ENCODE measurements around the gene FKBP4. TPM values are rescaled to one million over a fixed set of nuclear protein-coding genes. Genes with fewer than 3 reads are reported as not detected.

FKBP4 gene
- total RNA-seq, 1 experiment from 2014 or later: 118 TPM

DNA sequence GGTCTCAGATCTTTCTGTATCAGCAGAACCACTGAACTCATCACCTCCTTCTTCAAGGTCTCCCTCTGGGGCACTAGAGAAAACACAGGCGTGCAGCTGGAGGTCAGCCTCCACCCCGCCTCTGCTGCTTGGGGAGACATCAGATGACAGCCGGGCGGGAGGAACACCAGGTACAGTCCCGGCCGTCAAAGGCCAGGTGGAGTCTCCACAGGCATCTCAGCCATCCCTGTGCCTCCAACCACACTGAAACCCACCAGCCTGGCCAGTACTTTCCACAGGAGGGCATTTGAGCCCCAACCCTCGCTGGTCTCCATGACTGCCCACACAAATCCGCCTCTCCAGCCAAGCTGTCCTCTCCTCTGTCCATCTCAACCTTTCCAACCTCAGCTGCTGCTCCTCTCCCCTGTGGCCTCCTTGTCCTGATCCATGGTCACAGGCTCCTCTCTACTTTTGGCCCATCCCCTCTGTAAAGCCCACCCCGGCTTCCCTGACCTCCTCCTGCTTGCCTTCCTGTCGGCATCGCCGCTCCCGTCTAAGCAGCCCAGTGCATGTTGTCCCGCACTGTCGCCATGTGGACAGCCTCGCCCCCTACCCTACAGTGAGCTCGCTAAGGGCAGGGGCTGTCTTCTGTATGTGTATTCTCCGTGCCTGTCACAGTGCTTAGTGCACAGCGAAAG lies 21.4 kb upstream of the FKBP4 start:
- Histone ChIP-seq H3K4me3 (ENCODE audit: low read depth, low read length) (no peak overlapping the region), H3K4me1 (no peaks in the 10 kb centered on the region), H3K36me3 (ENCODE audit: control insufficient read depth, insufficient read depth, low read length) (no peaks in the 10 kb centered on the region), H3K27me3 (replicated peaks; ENCODE audit: control insufficient read depth, insufficient read depth, low read length) (no peaks in the 10 kb centered on the region; the same call in 1 of the 2 replicates), H3K9me3 (no peaks in the 10 kb centered on the region)
- H3K4me3 Mint-ChIP-seq (ENCODE audit: unreplicated experiment): no peak overlapping the region
- POLR2A ChIA-PET: no interaction called here
- TF ChIP-seq, protein P1, sequence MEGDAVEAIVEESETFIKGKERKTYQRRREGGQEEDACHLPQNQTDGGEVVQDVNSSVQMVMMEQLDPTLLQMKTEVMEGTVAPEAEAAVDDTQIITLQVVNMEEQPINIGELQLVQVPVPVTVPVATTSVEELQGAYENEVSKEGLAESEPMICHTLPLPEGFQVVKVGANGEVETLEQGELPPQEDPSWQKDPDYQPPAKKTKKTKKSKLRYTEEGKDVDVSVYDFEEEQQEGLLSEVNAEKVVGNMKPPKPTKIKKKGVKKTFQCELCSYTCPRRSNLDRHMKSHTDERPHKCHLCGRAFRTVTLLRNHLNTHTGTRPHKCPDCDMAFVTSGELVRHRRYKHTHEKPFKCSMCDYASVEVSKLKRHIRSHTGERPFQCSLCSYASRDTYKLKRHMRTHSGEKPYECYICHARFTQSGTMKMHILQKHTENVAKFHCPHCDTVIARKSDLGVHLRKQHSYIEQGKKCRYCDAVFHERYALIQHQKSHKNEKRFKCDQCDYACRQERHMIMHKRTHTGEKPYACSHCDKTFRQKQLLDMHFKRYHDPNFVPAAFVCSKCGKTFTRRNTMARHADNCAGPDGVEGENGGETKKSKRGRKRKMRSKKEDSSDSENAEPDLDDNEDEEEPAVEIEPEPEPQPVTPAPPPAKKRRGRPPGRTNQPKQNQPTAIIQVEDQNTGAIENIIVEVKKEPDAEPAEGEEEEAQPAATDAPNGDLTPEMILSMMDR (IDR thresholded peaks at IDR 0.05; ENCODE audit: insufficient read depth in 1 of 2, low read depth in 1 of 2, low read length in 1 of 2, severe bottlenecking in 1 of 2, unreplicated experiment in 1 of 2): no peak
- intact Hi-C loops (cut with micrococcal nuclease; ENCODE audit: unreplicated experiment): no loop called here
- H3K27ac Mint-ChIP-seq (ENCODE audit: unreplicated experiment): no peak overlapping the region
- no peaks in the 10 kb centered on the region for H3K4me1 Mint-ChIP-seq (ENCODE audit: low read depth, unreplicated experiment)
- CTCF ChIA-PET: interaction anchor here (1.3 kb wide), 1 partner anchor 11 kb away, joined by 4 read pairs; no protein-coding TSS in a partner anchor
- peaks cover 9% of the 10 kb centered on the region for H3K9me3 Mint-ChIP-seq (ENCODE audit: unreplicated experiment)
- H3K27me3 Mint-ChIP-seq (ENCODE audit: insufficient read depth, unreplicated experiment): peaks cover 30% of the 10 kb centered on the region
- DNase-seq: no peak
- H3K36me3 Mint-ChIP-seq (ENCODE audit: insufficient read depth, unreplicated experiment): no peaks in the 10 kb centered on the region
- no TSS peak for BruUV-seq (replicated peaks)

DNA sequence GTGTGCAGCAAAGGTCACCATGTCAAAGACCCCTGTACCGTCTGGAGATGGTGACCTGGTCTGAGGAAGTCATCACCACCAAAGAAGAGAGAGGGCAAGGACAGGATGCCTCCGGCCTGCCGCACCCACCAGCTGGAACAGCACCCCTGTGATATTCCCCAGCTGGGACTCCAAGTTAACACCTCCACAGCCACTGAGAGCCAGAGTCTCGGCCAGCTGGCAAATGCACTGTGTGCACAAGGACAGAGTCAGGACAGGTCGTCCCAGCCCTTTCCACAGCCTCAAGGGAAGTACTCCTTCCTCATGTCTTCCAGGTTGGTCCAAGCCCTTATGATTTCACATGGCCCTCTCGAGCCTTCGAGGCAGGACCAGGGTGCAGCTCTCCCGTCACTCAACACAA lies 19.3 kb upstream of the FKBP4 start:
- Mint-ChIP-seq H3K27ac (ENCODE audit: unreplicated experiment) (no peak overlapping the region), H3K4me1 (ENCODE audit: low read depth, unreplicated experiment) (no peaks in the 10 kb centered on the region), H3K36me3 (ENCODE audit: insufficient read depth, unreplicated experiment) (no peaks in the 10 kb centered on the region), H3K27me3 (ENCODE audit: insufficient read depth, unreplicated experiment) (peaks cover 30% of the 10 kb centered on the region), H3K9me3 (ENCODE audit: unreplicated experiment) (peaks cover 5% of the 10 kb centered on the region), H3K4me3 (ENCODE audit: unreplicated experiment) (no peak overlapping the region)
- BruUV-seq (replicated peaks): no TSS peak
- ChIA-PET CTCF (interaction anchor here (0.6 kb wide), 1 partner anchor 11 kb away, joined by 11 read pairs; no protein-coding TSS in a partner anchor), POLR2A (no interaction called here)
- DNase-seq: no peak
- no peaks in the 10 kb centered on the region; the same call in 1 of the 2 replicates for H3K27me3 ChIP-seq (replicated peaks; ENCODE audit: control insufficient read depth, insufficient read depth, low read length)
- TF ChIP-seq, protein P1 (IDR thresholded peaks at IDR 0.05; ENCODE audit: insufficient read depth in 1 of 2, low read depth in 1 of 2, low read length in 1 of 2, severe bottlenecking in 1 of 2, unreplicated experiment in 1 of 2): no peak
- no peaks in the 10 kb centered on the region for H3K4me1 ChIP-seq
- H3K36me3 ChIP-seq (ENCODE audit: control insufficient read depth, insufficient read depth, low read length): no peaks in the 10 kb centered on the region
- intact Hi-C loops (cut with micrococcal nuclease; ENCODE audit: unreplicated experiment): no loop called here
- no peak overlapping the region for H3K4me3 ChIP-seq (ENCODE audit: low read depth, low read length)
- no peaks in the 10 kb centered on the region for H3K9me3 ChIP-seq

DNA sequence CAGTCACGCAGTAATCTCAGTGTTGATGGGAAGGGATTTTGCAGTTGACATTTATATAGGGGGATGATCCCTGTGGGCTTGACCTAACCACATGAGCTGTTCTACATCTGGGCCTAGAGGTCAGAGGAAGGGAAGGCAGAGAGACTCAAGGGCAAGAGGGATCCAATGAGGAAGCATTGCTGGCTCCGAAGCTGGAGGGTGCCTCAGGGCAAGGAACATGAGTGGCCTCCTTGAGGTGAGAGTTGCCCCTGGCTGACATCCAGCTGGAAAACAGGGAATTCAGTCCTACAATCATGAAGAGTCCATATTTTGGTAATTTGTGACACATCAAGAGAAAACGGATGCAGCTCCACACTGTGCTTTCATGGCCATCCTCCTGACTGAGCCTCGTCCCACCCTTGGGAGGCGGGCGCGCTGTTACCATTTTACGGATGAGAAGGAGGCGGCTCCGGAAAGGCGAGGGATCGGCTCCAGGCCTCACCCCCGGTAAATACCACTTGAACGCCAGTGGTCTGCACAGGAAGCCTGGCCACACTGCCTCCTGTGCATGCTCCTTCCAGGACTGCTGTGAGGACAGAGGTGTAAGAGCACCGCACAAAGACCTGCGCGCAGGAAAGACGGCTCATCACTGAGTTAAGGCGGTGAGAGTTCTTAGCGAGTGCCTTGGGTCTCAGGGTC lies 18.5 kb upstream of the FKBP4 start:
- Mint-ChIP-seq H3K27ac (ENCODE audit: unreplicated experiment) (no peak overlapping the region), H3K4me1 (ENCODE audit: low read depth, unreplicated experiment) (no peaks in the 10 kb centered on the region)

More for the DNA sequence above, 18.5 kb upstream of the FKBP4 start:
- Histone ChIP-seq H3K4me3 (ENCODE audit: low read depth, low read length) (no peak overlapping the region), H3K9me3 (no peaks in the 10 kb centered on the region), H3K27me3 (replicated peaks; ENCODE audit: control insufficient read depth, insufficient read depth, low read length) (no peaks in the 10 kb centered on the region; the same call in 1 of the 2 replicates), H3K4me1 (no peaks in the 10 kb centered on the region), H3K36me3 (ENCODE audit: control insufficient read depth, insufficient read depth, low read length) (no peaks in the 10 kb centered on the region)
- no peak for DNase-seq
- intact Hi-C loops (cut with micrococcal nuclease; ENCODE audit: unreplicated experiment): no loop called here
- ChIA-PET CTCF (interaction anchor here (0.6 kb wide), 1 partner anchor 10 kb away, joined by 11 read pairs; no protein-coding TSS in a partner anchor), POLR2A (no interaction called here)
- peaks cover 29% of the 10 kb centered on the region for H3K27me3 Mint-ChIP-seq (ENCODE audit: insufficient read depth, unreplicated experiment)
- no peak overlapping the region for H3K4me3 Mint-ChIP-seq (ENCODE audit: unreplicated experiment)
- H3K9me3 Mint-ChIP-seq (ENCODE audit: unreplicated experiment): no peaks in the 10 kb centered on the region
- no TSS peak for BruUV-seq (replicated peaks)
- H3K36me3 Mint-ChIP-seq (ENCODE audit: insufficient read depth, unreplicated experiment): no peaks in the 10 kb centered on the region
- TF ChIP-seq, protein P1 (IDR thresholded peaks at IDR 0.05; ENCODE audit: insufficient read depth in 1 of 2, low read depth in 1 of 2, low read length in 1 of 2, severe bottlenecking in 1 of 2, unreplicated experiment in 1 of 2): no peak
